ENCODE results near the gene MDN1. TPM values are rescaled to one million over a fixed set of nuclear protein-coding genes. Genes with fewer than 3 reads are reported as not detected.
A peak's percentile ranks its signal among the peaks of the same experiment; 100 is the strongest.

Gene MDN1
- total and polyA plus RNA-seq, 2 of the 13 experiments (the other 11 are each of a cell fraction or from before 2014, with no cell fraction given): 18.8 to 52.9 TPM

DNA sequence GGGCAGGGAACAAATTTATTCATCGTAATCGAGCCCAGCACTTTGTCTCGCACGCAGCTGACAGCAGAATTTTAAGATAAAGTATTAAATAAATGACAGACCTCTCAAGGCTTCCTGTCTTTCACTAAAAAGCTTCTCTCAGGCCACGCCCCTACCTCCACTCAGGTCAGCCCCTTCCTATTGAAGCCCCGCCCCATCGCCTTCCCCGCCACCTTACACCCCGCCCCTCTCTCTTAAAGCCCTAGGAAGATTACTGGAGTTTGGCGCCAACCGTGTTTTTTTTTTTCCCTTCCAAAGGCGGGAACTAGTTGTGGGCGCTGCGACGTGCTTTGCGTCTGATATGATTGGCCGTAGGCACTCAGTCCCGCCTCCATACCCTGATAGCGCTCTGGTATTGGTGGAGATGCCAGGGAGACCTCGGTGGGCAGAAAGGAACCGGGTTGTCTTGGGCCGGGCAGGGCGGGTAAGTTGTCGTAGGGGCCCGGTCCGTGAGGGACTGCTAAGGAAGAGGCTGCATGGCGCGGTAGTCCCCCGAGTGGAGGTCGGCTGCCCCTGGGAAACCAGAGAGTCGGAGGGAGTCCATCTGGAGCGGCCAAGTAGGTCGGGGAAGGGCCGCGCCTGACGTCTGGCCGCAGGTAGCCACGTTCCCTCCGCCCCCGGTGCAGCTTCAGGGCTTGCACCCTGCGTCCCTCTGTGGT lies 10.0 kb upstream of the MDN1 start, which contains the start of gene CASP8AP2 (continued):
- peak; percentile 70 for TF ChIP-seq CREB1 (IDR thresholded peaks at IDR 0.05)
- TF ChIP-seq CREB1 (CRISPR knock-in tag; IDR thresholded peaks at IDR 0.05): peak; percentile 86
- peak; percentile 62; the same call in 1 of the 2 replicates for TF ChIP-seq EEA1 (CRISPR knock-in tag; IDR thresholded peaks at IDR 0.05; ENCODE audit: borderline replicate concordance)
- peak; percentile 72; the same call in 1 of the 2 replicates for TF ChIP-seq ZFY (CRISPR knock-in tag; IDR thresholded peaks at IDR 0.05)
- TF ChIP-seq, protein P1, sequence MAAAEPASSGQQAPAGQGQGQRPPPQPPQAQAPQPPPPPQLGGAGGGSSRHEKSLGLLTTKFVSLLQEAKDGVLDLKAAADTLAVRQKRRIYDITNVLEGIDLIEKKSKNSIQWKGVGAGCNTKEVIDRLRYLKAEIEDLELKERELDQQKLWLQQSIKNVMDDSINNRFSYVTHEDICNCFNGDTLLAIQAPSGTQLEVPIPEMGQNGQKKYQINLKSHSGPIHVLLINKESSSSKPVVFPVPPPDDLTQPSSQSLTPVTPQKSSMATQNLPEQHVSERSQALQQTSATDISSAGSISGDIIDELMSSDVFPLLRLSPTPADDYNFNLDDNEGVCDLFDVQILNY (CRISPR knock-in tag; conservative IDR thresholded peaks at IDR 0.05): peak; percentile 91
- no peak for TF ChIP-seq ZKSCAN1 (IDR thresholded peaks at IDR 0.05; ENCODE audit: low read length)
- TF ChIP-seq, protein P2, sequence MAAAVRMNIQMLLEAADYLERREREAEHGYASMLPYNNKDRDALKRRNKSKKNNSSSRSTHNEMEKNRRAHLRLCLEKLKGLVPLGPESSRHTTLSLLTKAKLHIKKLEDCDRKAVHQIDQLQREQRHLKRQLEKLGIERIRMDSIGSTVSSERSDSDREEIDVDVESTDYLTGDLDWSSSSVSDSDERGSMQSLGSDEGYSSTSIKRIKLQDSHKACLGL (CRISPR knock-in tag; IDR thresholded peaks at IDR 0.05): no peak
- TF ChIP-seq AFF4 (CRISPR knock-in tag; IDR thresholded peaks at IDR 0.05): no peak
- TF ChIP-seq, protein P3, sequence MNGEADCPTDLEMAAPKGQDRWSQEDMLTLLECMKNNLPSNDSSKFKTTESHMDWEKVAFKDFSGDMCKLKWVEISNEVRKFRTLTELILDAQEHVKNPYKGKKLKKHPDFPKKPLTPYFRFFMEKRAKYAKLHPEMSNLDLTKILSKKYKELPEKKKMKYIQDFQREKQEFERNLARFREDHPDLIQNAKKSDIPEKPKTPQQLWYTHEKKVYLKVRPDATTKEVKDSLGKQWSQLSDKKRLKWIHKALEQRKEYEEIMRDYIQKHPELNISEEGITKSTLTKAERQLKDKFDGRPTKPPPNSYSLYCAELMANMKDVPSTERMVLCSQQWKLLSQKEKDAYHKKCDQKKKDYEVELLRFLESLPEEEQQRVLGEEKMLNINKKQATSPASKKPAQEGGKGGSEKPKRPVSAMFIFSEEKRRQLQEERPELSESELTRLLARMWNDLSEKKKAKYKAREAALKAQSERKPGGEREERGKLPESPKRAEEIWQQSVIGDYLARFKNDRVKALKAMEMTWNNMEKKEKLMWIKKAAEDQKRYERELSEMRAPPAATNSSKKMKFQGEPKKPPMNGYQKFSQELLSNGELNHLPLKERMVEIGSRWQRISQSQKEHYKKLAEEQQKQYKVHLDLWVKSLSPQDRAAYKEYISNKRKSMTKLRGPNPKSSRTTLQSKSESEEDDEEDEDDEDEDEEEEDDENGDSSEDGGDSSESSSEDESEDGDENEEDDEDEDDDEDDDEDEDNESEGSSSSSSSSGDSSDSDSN (CRISPR knock-in tag; IDR thresholded peaks at IDR 0.05): peak; percentile 47; the same call in 1 of the 2 replicates
- TF ChIP-seq ZNF652 (CRISPR knock-in tag; IDR thresholded peaks at IDR 0.05; ENCODE audit: borderline replicate concordance, low read depth): no peak
- TF ChIP-seq ARNT2 (CRISPR knock-in tag; IDR thresholded peaks at IDR 0.05; ENCODE audit: low read depth): peak; percentile 65
- TF ChIP-seq, protein P4, sequence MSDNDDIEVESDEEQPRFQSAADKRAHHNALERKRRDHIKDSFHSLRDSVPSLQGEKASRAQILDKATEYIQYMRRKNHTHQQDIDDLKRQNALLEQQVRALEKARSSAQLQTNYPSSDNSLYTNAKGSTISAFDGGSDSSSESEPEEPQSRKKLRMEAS (IDR thresholded peaks at IDR 0.05): peak; percentile 71
- TF ChIP-seq XRCC5 (optimal IDR thresholded peaks at IDR 0.05; ENCODE audit: low read length): peak; percentile 45
- no peak for TF ChIP-seq ZNF253 (CRISPR knock-in tag; IDR thresholded peaks at IDR 0.05; ENCODE audit: borderline replicate concordance)
- peak; percentile 85 for TF ChIP-seq POLR2G (IDR thresholded peaks at IDR 0.05; ENCODE audit: low read depth, low read length)
- no peak for TF ChIP-seq ZNF17 (CRISPR knock-in tag; IDR thresholded peaks at IDR 0.05)
- no peak for TF ChIP-seq ZNF383 (CRISPR knock-in tag; IDR thresholded peaks at IDR 0.05; ENCODE audit: borderline replicate concordance)
- TF ChIP-seq, protein P5, sequence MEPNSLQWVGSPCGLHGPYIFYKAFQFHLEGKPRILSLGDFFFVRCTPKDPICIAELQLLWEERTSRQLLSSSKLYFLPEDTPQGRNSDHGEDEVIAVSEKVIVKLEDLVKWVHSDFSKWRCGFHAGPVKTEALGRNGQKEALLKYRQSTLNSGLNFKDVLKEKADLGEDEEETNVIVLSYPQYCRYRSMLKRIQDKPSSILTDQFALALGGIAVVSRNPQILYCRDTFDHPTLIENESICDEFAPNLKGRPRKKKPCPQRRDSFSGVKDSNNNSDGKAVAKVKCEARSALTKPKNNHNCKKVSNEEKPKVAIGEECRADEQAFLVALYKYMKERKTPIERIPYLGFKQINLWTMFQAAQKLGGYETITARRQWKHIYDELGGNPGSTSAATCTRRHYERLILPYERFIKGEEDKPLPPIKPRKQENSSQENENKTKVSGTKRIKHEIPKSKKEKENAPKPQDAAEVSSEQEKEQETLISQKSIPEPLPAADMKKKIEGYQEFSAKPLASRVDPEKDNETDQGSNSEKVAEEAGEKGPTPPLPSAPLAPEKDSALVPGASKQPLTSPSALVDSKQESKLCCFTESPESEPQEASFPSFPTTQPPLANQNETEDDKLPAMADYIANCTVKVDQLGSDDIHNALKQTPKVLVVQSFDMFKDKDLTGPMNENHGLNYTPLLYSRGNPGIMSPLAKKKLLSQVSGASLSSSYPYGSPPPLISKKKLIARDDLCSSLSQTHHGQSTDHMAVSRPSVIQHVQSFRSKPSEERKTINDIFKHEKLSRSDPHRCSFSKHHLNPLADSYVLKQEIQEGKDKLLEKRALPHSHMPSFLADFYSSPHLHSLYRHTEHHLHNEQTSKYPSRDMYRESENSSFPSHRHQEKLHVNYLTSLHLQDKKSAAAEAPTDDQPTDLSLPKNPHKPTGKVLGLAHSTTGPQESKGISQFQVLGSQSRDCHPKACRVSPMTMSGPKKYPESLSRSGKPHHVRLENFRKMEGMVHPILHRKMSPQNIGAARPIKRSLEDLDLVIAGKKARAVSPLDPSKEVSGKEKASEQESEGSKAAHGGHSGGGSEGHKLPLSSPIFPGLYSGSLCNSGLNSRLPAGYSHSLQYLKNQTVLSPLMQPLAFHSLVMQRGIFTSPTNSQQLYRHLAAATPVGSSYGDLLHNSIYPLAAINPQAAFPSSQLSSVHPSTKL (CRISPR knock-in tag; IDR thresholded peaks at IDR 0.05): peak; percentile 11; the same call in 1 of the 2 replicates

Data from HepG2 (cell line).